T-cell (primary cell): Measurements from ENCODE around the gene VPS35L. TPM values are rescaled to one million over a fixed set of nuclear protein-coding genes. Genes with fewer than 3 reads are reported as not detected.

ENCODE experiments used
- ATAC-seq, 4 experiments: fragments of 200-7000 bp in 3 of 4; fragments of 150-1000 bp in 1 of 4; cut with Tn5 transposase; replicated peaks in 1 of 4; 1 replicate in 3 of 4; 2 replicates in 1 of 4; pipeline ENCODE4 v1.10.0; 2021; ENCODE audit warnings: moderate library complexity in 3 of 4, mild to moderate bottlenecking in 2 of 4, moderate number of reproducible peaks in 1 of 4
- CTCF ChIA-PET, 2 donors: fragments of 300-600 bp; sonication (Branson Sonifier 250); formaldehyde crosslinking; loops; one replicate each; lab custom pipeline; 2022; ENCODE audit warnings: antibody characterized with exemption in 2 of 2; lab: Charles Lee
- POLR2A ChIA-PET, 2 donors: fragments of 300-600 bp; sonication (Branson Sonifier 250); formaldehyde crosslinking; loops; one replicate each; lab custom pipeline; 2022; ENCODE audit warnings: antibody characterized with exemption in 2 of 2; lab: Charles Lee
- DNase-seq, 35 experiments: peaks; one replicate each; pipeline versions ENCODE4 v3.0.0 to v3.0.0-alpha.2; 2013 to 2023
- H3K27ac ChIP-seq: one replicate; pipeline ENCODE4 v1.5.1; 2013; ENCODE audit warnings: low read length
- H3K27me3 ChIP-seq, 2 experiments: replicated peaks in 1 of 2; 1 replicate in 1 of 2; 2 replicates in 1 of 2; pipeline versions ENCODE4 v1.6.1 to v1.7.0; 2013; ENCODE audit warnings: low read length in 1 of 2, mixed read lengths in 1 of 2; ENCODE audit not compliant: control insufficient read depth in 2 of 2, insufficient read depth in 2 of 2; ENCODE audit errors: extremely low read depth in 1 of 2
- H3K36me3 ChIP-seq, 2 donors: 1 replicate in 1 of 2; 2 replicates in 1 of 2; pipeline versions ENCODE4 v1.6.1 to v1.7.0; 2013; ENCODE audit warnings: low read length in 1 of 2; ENCODE audit not compliant: control insufficient read depth in 2 of 2, insufficient read depth in 1 of 2; ENCODE audit errors: extremely low read depth in 1 of 2
- H3K4me1 ChIP-seq, 2 experiments: 1 replicate in 1 of 2; 2 replicates in 1 of 2; pipeline versions ENCODE4 v1.6.1 to v1.7.0; 2013; ENCODE audit warnings: low read length in 2 of 2, mixed read lengths in 1 of 2; ENCODE audit not compliant: insufficient read depth in 2 of 2, control insufficient read depth in 1 of 2; ENCODE audit errors: extremely low read depth in 1 of 2
- H3K4me3 ChIP-seq, 2 donors: 1 replicate in 1 of 2; 2 replicates in 1 of 2; pipeline versions ENCODE4 v1.5.1 to v1.7.0; 2013; ENCODE audit warnings: mild to moderate bottlenecking in 2 of 2, low read length in 1 of 2, moderate library complexity in 1 of 2; ENCODE audit not compliant: control insufficient read depth in 1 of 2; ENCODE audit errors: extremely low read depth in 1 of 2
- H3K9me3 ChIP-seq: 2 replicates; pipeline ENCODE4 v1.7.0; 2013
- H3K27ac Mint-ChIP-seq, 2 donors: one replicate each; pipeline ENCODE4 v1.8.0; 2020 to 2021; ENCODE audit warnings: mild to moderate bottlenecking in 2 of 2, mixed read lengths in 2 of 2
- H3K27me3 Mint-ChIP-seq, 2 donors: one replicate each; pipeline ENCODE4 v1.8.0; 2021 to 2022; ENCODE audit warnings: mixed read lengths in 2 of 2
- H3K36me3 Mint-ChIP-seq: one replicate; pipeline ENCODE4 v1.8.0; 2021; ENCODE audit warnings: mixed read lengths
- H3K4me1 Mint-ChIP-seq, 3 donors: one replicate each; pipeline ENCODE4 v1.8.0; 2020 to 2022; ENCODE audit warnings: mixed read lengths in 3 of 3, mild to moderate bottlenecking in 1 of 3
- H3K4me3 Mint-ChIP-seq, 3 donors: one replicate each; pipeline ENCODE4 v1.8.0; 2020 to 2022; ENCODE audit warnings: mild to moderate bottlenecking in 3 of 3, mixed read lengths in 3 of 3, moderate library complexity in 3 of 3
- H3K9me3 Mint-ChIP-seq, 3 donors: one replicate each; pipeline ENCODE4 v1.8.0; 2020 to 2022; ENCODE audit warnings: mixed read lengths in 3 of 3
- WGBS: methylation state at CpG from one replicate; pipeline ENCODE4 v1.1.5; 2013; ENCODE audit warnings: missing lambda C conversion rate; ENCODE audit not compliant: insufficient coverage; 5-methylcytosine and 5-hydroxymethylcytosine counted together
- total RNA-seq, 35 experiments: library from RNA in 6 of 35; stranded (reverse) in 6 of 35; fragments of 120-200 nt in 1 of 35; gene quantifications; one replicate each; pipeline versions ENCODE4 v1.2.1 to v1.2.4 and lab custom pipeline; 2013 to 2026

Gene VPS35L
- total RNA-seq, 5 donors from 2014 or later (not counting 1 experiment from before 2014, with no cell fraction given): 40.2 to 46.9 (median 42.9) TPM

GRCh38 chr16:19717741-19718623 is 162.5 kb downstream of the VPS35L start, which contains the start of the genes IQCK and KNOP1:
Gene IQCK (plus strand): TSS chr16:19718271. CDS start chr16:19718307, 36 bp downstream.
Gene KNOP1 (minus strand): TSS chr16:19718227. CDS start chr16:19715035, 3,192 bp downstream.
- WGBS: under 1% methylated on average over 85 of the region's 88 CpGs
- H3K27ac ChIP-seq: peak within 1 kb of the TSS; percentile 1
- no peaks in the 10 kb centered on the region for H3K9me3 Mint-ChIP-seq
- no peaks in the 10 kb centered on the region for H3K9me3 ChIP-seq
- ATAC-seq (peak; percentile 89 to 98 (median 97)), DNase-seq (peak; percentile 64 to 95 (median 86))
- peaks cover 36 to 42% (median 37%) of the 10 kb centered on the region in 3 donors for H3K4me1 Mint-ChIP-seq
- peaks cover 18% of the 10 kb centered on the region for H3K36me3 Mint-ChIP-seq
- peaks cover 7 to 22% of the 10 kb centered on the region in 2 experiments for H3K4me1 ChIP-seq
- H3K36me3 ChIP-seq: peaks cover 2 to 13% of the 10 kb centered on the region in 2 donors
- no peaks in the 10 kb centered on the region for H3K27me3 Mint-ChIP-seq
- CTCF ChIA-PET: interaction anchor here in 1 of 2 donors (1.3 to 1.4 kb wide), 2 partner anchors 22 to 78 kb away, joined by 3 read pairs; no protein-coding TSS in a partner anchor
- H3K4me3 ChIP-seq: peak within 1 kb of the TSS; percentile 89 to 98
- POLR2A ChIA-PET: interaction anchor here (1.0 to 1.1 kb wide), 2 partner anchors 22 to 163 kb away, joined by 3 read pairs; partner anchors contain the start of gene VPS35L (in 1 of the 2)
- peak within 1 kb of the TSS; percentile 74 to 79 for H3K27ac Mint-ChIP-seq
- peak within 1 kb of the TSS; percentile 90 to 91 (median 91) for H3K4me3 Mint-ChIP-seq
- H3K27me3 ChIP-seq: no peaks in the 10 kb centered on the region

- H3K27me3 ChIP-seq: no peaks in the 10 kb centered on the region
- no peak for ATAC-seq
- peaks cover 35 to 42% (median 37%) of the 10 kb centered on the region in 3 donors for H3K4me1 Mint-ChIP-seq
- H3K27me3 Mint-ChIP-seq: no peaks in the 10 kb centered on the region
- peak in 1 of 35 experiments; percentile 11 for DNase-seq
- H3K4me1 ChIP-seq: peaks cover 7 to 22% of the 10 kb centered on the region in 2 experiments
- ChIA-PET CTCF (interaction anchor here (0.6 to 1.4 kb wide), 2 partner anchors 34 to 78 kb away, joined by 3 read pairs; no protein-coding TSS in a partner anchor), POLR2A (interaction anchor here (1.0 to 1.1 kb wide), 2 partner anchors 22 to 163 kb away, joined by 3 read pairs; partner anchors contain the start of gene VPS35L (in 1 of the 2))
- WGBS: 2% methylated on average over 18 of the region's 21 CpGs
- peaks cover 14% of the 10 kb centered on the region for H3K36me3 Mint-ChIP-seq
- H3K27ac Mint-ChIP-seq: no peak overlapping the region
- peaks cover 0 to 9% of the 10 kb centered on the region in 2 donors for H3K36me3 ChIP-seq
- peak overlapping the region; percentile 90 to 91 (median 91) for H3K4me3 Mint-ChIP-seq
- no peaks in the 10 kb centered on the region for H3K9me3 ChIP-seq
- H3K4me3 ChIP-seq: peak overlapping the region; percentile 89 to 98
- no peak overlapping the region for H3K27ac ChIP-seq
- no peaks in the 10 kb centered on the region for H3K9me3 Mint-ChIP-seq
These were observed 163.1 kb downstream of the VPS35L start for GRCh38 chr16:19718624-19718965.

- H3K36me3 ChIP-seq: no peaks in the 10 kb centered on the region
- 92% methylated on average over 10 of the region's 11 CpGs for WGBS
- no peak overlapping the region for H3K27ac ChIP-seq
- H3K27me3 ChIP-seq: no peaks in the 10 kb centered on the region
- POLR2A ChIA-PET: no interaction called here
- no peaks in the 10 kb centered on the region for H3K9me3 ChIP-seq
- DNase-seq (no peak), ATAC-seq (no peak)
- H3K4me3 Mint-ChIP-seq: no peak overlapping the region
- peaks cover 5 to 11% of the 10 kb centered on the region in 2 experiments for H3K4me1 ChIP-seq
- CTCF ChIA-PET: interaction anchor here in 1 of 2 donors (0.6 kb wide), 2 partner anchors 82 to 932 kb away, joined by 3 to 4 read pairs; partner anchors contain the start of gene RPS15A
- no peaks in the 10 kb centered on the region for H3K9me3 Mint-ChIP-seq
- H3K4me3 ChIP-seq: no peak overlapping the region
- H3K4me1 Mint-ChIP-seq: peaks cover 6 to 20% (median 9%) of the 10 kb centered on the region in 3 donors
- H3K27ac Mint-ChIP-seq: no peak overlapping the region
- no peaks in the 10 kb centered on the region for H3K36me3 Mint-ChIP-seq
- no peaks in the 10 kb centered on the region for H3K27me3 Mint-ChIP-seq
These were observed 166.9 kb downstream of the VPS35L start for GRCh38 chr16:19722269-19722952.

DNA sequence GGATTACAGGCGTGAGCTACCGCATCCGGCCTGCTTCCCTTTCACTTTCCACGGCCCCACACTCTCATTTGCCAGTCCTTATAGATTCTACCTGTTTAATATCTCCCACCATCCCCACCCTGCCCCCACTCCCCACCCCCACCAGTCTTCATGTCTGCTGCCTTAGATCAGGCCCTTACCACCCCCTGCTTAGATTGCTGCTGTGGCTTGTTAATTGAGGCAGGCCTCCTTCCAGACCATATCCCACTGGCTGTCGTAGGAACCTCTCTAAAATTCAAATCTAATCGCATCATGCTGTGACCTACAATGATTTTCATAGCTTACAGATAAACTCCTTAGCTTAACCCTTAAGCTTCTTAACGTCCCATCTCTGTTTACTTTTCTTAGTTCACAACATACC is 167.5 kb downstream of the VPS35L start:
- Histone ChIP-seq H3K27ac (no peak overlapping the region), H3K27me3 (no peaks in the 10 kb centered on the region), H3K9me3 (no peaks in the 10 kb centered on the region), H3K36me3 (no peaks in the 10 kb centered on the region), H3K4me1 (peaks cover 4 to 8% of the 10 kb centered on the region in 2 experiments), H3K4me3 (no peak overlapping the region)
- 94% methylated on average over 5 of the region's 7 CpGs for WGBS
- ChIA-PET POLR2A (no interaction called here), CTCF (interaction anchor here in 1 of 2 donors (0.6 kb wide), 1 partner anchor 933 kb away, joined by 3 read pairs; the partner anchor contains the start of gene RPS15A)
- Mint-ChIP-seq H3K4me1 (peaks cover 5 to 18% (median 7%) of the 10 kb centered on the region in 3 donors), H3K9me3 (no peaks in the 10 kb centered on the region), H3K4me3 (no peak overlapping the region), H3K36me3 (no peaks in the 10 kb centered on the region), H3K27me3 (no peaks in the 10 kb centered on the region), H3K27ac (no peak overlapping the region)
- no peak for ATAC-seq
- DNase-seq: no peak

- H3K9me3 ChIP-seq: no peaks in the 10 kb centered on the region
- no peak overlapping the region for H3K4me3 ChIP-seq
- 33% methylated on average over 1 of the region's 3 CpGs for WGBS
- peaks cover 0 to 2% (median 0%) of the 10 kb centered on the region in 3 donors for H3K4me1 Mint-ChIP-seq
- DNase-seq (no peak), ATAC-seq (no peak)
- ChIA-PET CTCF (no interaction called here), POLR2A (interaction anchor here in 1 of 2 donors (0.6 kb wide), 2 partner anchors 92 to 172 kb away, joined by 4 to 6 read pairs; no protein-coding TSS in a partner anchor)
- H3K36me3 ChIP-seq: no peaks in the 10 kb centered on the region
- H3K27me3 Mint-ChIP-seq: no peaks in the 10 kb centered on the region
- H3K27ac ChIP-seq: no peak overlapping the region
- no peak overlapping the region for H3K27ac Mint-ChIP-seq
- no peaks in the 10 kb centered on the region for H3K27me3 ChIP-seq
- H3K4me1 ChIP-seq: no peaks in the 10 kb centered on the region
- no peaks in the 10 kb centered on the region for H3K9me3 Mint-ChIP-seq
- no peak overlapping the region for H3K4me3 Mint-ChIP-seq
- H3K36me3 Mint-ChIP-seq: peaks cover 3% of the 10 kb centered on the region
These were observed 173.1 kb downstream of the VPS35L start for GRCh38 chr16:19728636-19728965.

DNA sequence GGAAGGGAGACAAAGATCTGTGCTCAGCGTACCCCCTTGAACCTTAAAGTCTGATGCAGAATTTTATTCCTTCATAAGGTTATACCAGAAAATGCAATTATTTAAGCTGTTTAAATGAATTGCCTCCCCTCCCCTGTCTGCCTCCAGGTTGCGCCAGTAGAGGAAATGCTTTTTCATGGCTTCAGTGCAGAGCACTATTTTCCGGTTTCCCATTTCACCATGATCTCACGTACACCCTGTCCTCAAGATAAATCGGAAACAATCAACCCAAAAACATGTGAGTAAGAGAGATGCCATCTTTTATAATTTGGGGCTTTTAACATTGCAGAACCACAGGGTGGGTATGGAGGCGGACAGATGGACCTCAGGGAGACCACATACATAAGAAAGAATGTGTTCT is 178.0 kb downstream of the VPS35L start:
- CTCF ChIA-PET: interaction anchor here in 1 of 2 donors (0.6 kb wide), 1 partner anchor 109 kb away, joined by 3 read pairs; no protein-coding TSS in a partner anchor
- Mint-ChIP-seq H3K4me1 (no peaks in the 10 kb centered on the region), H3K27ac (no peak overlapping the region), H3K9me3 (no peaks in the 10 kb centered on the region), H3K4me3 (no peak overlapping the region), H3K27me3 (no peaks in the 10 kb centered on the region), H3K36me3 (peaks cover 19% of the 10 kb centered on the region)
- H3K4me3 ChIP-seq: no peak overlapping the region
- H3K4me1 ChIP-seq: no peaks in the 10 kb centered on the region
- no peaks in the 10 kb centered on the region for H3K27me3 ChIP-seq
- ATAC-seq (no peak), DNase-seq (no peak)
- no peaks in the 10 kb centered on the region for H3K9me3 ChIP-seq
- H3K36me3 ChIP-seq: peaks cover 0 to 2% of the 10 kb centered on the region in 2 donors
- WGBS: no CpG with 5 or more reads among the region's 6 CpGs
- no peak overlapping the region for H3K27ac ChIP-seq
- POLR2A ChIA-PET: no interaction called here
